Motor neuron (in vitro differentiated cells): ENCODE measurements around the gene CFH. TPM values are rescaled to one million over a fixed set of nuclear protein-coding genes. Genes with fewer than 3 reads are reported as not detected.
"Not testable (repeated sequence)": the region's sequence is repeated elsewhere in the genome, so short reads cannot be mapped to it uniquely, and the experiment has no call there.

Experiments used
- ATAC-seq, 8 experiments: fragments of 200-7000 bp; cut with Tn5 transposase; replicated peaks in 6 of 8; 2 replicates each; pipeline ENCODE4 v1.8.0; 2021; ENCODE audit warnings: mild to moderate bottlenecking in 8 of 8, moderate library complexity in 8 of 8
- H3K27ac ChIP-seq, 2 donors: fragments of 250-450 bp; sonication (Bioruptor Pico); 2 replicates each; pipeline ENCODE4 v1.9.0; 2021; ENCODE audit warnings: antibody characterized with exemption in 2 of 2, mild to moderate bottlenecking in 2 of 2, moderate library complexity in 1 of 2
- H3K4me1 ChIP-seq, 2 donors: fragments of 250-450 bp; sonication (Bioruptor Pico); replicated peaks in 1 of 2; 2 replicates each; pipeline ENCODE4 v1.6.1; 2021; ENCODE audit warnings: antibody characterized with exemption in 2 of 2, mild to moderate bottlenecking in 2 of 2, moderate library complexity in 1 of 2
- H3K4me3 ChIP-seq, 5 donors: fragments of 250-450 bp; sonication (Bioruptor Pico); 2 replicates each; pipeline ENCODE4 v1.9.0; 2021; ENCODE audit warnings: antibody characterized with exemption in 5 of 5, mild to moderate bottlenecking in 5 of 5, moderate library complexity in 4 of 5
- WGBS, 10 experiments: fragments of 450-650 bp; shearing (Covaris generic); methylation state at CpG; one replicate each; pipeline ENCODE4 v1.0.0; 2022; 5-methylcytosine and 5-hydroxymethylcytosine counted together
- in situ Hi-C, 9 experiments: fragments of 400-800 bp; cut with MboI; loops; one replicate each; pipeline ENCODE4 v1.15.0; 2021; ENCODE audit warnings: low sequenced_read_pairs in 9 of 9, low pct_unique_long_range_greater_than_20kb in 2 of 9; ENCODE audit not compliant: unreplicated experiment in 9 of 9
- total RNA-seq, 8 experiments: library from RNA; unstranded; fragments of 300-600 nt; gene quantifications; 2 replicates each; pipeline versions ENCODE4 v1.2.3 to v1.2.4, GENCODE V29; 2022

Gene CFH
- total RNA-seq, 8 experiments from 2014 or later: 0.09 to 174 (median 53.1) TPM; not detected in 2

- Histone ChIP-seq H3K4me3 (no peak overlapping the region), H3K4me1 (no peaks in the 10 kb centered on the region), H3K27ac (no peak overlapping the region)
- WGBS, 10 experiments: 60 to 100% (median 98%) methylated on average over 1 to 2 of the region's 2 CpGs; no CpG with 5 or more reads in 2 of the 10 experiments
- no peak for ATAC-seq
- in situ Hi-C loops: no loop called here
These were observed 80.7 kb downstream of the CFH start for GRCh38 chr1:196732526-196732925.

GRCh38 chr1:196733091-196733970, 81.5 kb downstream of the CFH start:
- no peak overlapping the region for H3K4me3 ChIP-seq
- H3K27ac ChIP-seq: no peak overlapping the region
- ATAC-seq: no peak
- in situ Hi-C loops: no loop called here
- no peaks in the 10 kb centered on the region for H3K4me1 ChIP-seq
- 38 to 94% (median 78%) methylated on average over 2 to 11 of the region's 11 CpGs for WGBS, 10 experiments

- no peak overlapping the region for H3K27ac ChIP-seq
- H3K4me1 ChIP-seq: no peaks in the 10 kb centered on the region
- H3K4me3 ChIP-seq: no peak overlapping the region
- in situ Hi-C loops: no loop called here
- no peak for ATAC-seq
These were observed 82.2 kb downstream of the CFH start for GRCh38 chr1:196734006-196734405.

- Histone ChIP-seq H3K4me3 (no peak overlapping the region), H3K27ac (no peak overlapping the region), H3K4me1 (no peaks in the 10 kb centered on the region)
- 50 to 94% (median 78%) methylated on average over 2 of the region's 2 CpGs; no CpG with 5 or more reads in 1 of the 10 experiments for whole genome bisulfite sequencing, 10 experiments
- no peak for ATAC-seq
- in situ Hi-C loops: no loop called here
These were observed 82.6 kb downstream of the CFH start for GRCh38 chr1:196734460-196734859.

GRCh38 chr1:196738730-196739129, 86.9 kb downstream of the CFH start:
- H3K4me3 ChIP-seq: no peak overlapping the region
- no peaks in the 10 kb centered on the region for H3K4me1 ChIP-seq
- ATAC-seq: no peak
- H3K27ac ChIP-seq: no peak overlapping the region
- in situ Hi-C loops: no loop called here

- ATAC-seq: peak in 3 of 8 experiments; percentile 30 to 81 (median 71)
- H3K27ac ChIP-seq, H3K4me1 ChIP-seq, H3K4me3 ChIP-seq, in situ Hi-C loops: not testable (repeated sequence)
- 0 to 75% (median 48%) methylated on average over 1 to 6 of the region's 6 CpGs; no CpG with 5 or more reads in 1 of the 10 experiments for whole genome bisulfite sequencing, 10 experiments
These were observed 91.4 kb downstream of the CFH start for GRCh38 chr1:196743244-196743643.

- ATAC-seq, in situ Hi-C loops, H3K4me1 ChIP-seq, H3K4me3 ChIP-seq, H3K27ac ChIP-seq: not testable (repeated sequence)
- 0 to 80% methylated on average over 1 to 2 of the region's 4 CpGs; no CpG with 5 or more reads in 8 of the 10 experiments for WGBS, 10 experiments
These were observed 113.3 kb downstream of the CFH start for GRCh38 chr1:196765019-196765740.

- 56 to 100% (median 93%) methylated on average over 1 to 4 of the region's 4 CpGs for WGBS, 10 experiments
- H3K4me3 ChIP-seq, H3K4me1 ChIP-seq, in situ Hi-C loops, ATAC-seq, H3K27ac ChIP-seq: not testable (repeated sequence)
These were observed 118.0 kb downstream of the CFH start for GRCh38 chr1:196769823-196770222.

- ATAC-seq: no peak
- H3K4me3 ChIP-seq: no peak overlapping the region
- H3K4me1 ChIP-seq: no peaks in the 10 kb centered on the region
- in situ Hi-C loops: no loop called here
- 92 to 94% methylated on average over 1 of the region's 1 CpG; no CpG with 5 or more reads in 8 of the 10 experiments for WGBS, 10 experiments
- H3K27ac ChIP-seq: no peak overlapping the region
These were observed 121.9 kb downstream of the CFH start for GRCh38 chr1:196773713-196774112.

GRCh38 chr1:196774175-196774574, 122.3 kb downstream of the CFH start:
- 0 to 100% (median 66%) methylated on average over 1 to 2 of the region's 2 CpGs; no CpG with 5 or more reads in 2 of the 10 experiments for WGBS, 10 experiments
- in situ Hi-C loops: no loop called here
- Histone ChIP-seq H3K4me1 (no peaks in the 10 kb centered on the region), H3K4me3 (no peak overlapping the region), H3K27ac (no peak overlapping the region)
- ATAC-seq: no peak

- H3K27ac ChIP-seq: no peak within 1 kb of the TSS
- in situ Hi-C loops: no loop called here
- H3K4me3 ChIP-seq: no peak within 1 kb of the TSS
- H3K4me1 ChIP-seq: no peaks in the 10 kb centered on the region
- no peak for ATAC-seq
These were observed 122.8 kb downstream of the CFH start, which contains the start of gene CFHR3 for GRCh38 chr1:196774603-196775002. CFHR3 (plus strand) TSS chr1:196774840; CDS start chr1:196774887, 47 bp downstream.

GRCh38 chr1:196777603-196778002, 125.8 kb downstream of the CFH start:
- ATAC-seq: no peak
- in situ Hi-C loops: no loop called here
- H3K4me3 ChIP-seq: no peak overlapping the region
- no peaks in the 10 kb centered on the region for H3K4me1 ChIP-seq
- no peak overlapping the region for H3K27ac ChIP-seq
- WGBS, 10 experiments: 0 to 98% (median 84%) methylated on average over 1 to 13 of the region's 13 CpGs

GRCh38 chr1:196779093-196779492, 127.2 kb downstream of the CFH start:
- ATAC-seq: no peak
- no peak overlapping the region for H3K4me3 ChIP-seq
- in situ Hi-C loops: no loop called here
- 38 to 100% (median 94%) methylated on average over 1 of the region's 1 CpG; no CpG with 5 or more reads in 2 of the 10 experiments for WGBS, 10 experiments
- H3K4me1 ChIP-seq: no peaks in the 10 kb centered on the region
- no peak overlapping the region for H3K27ac ChIP-seq
